SU-DHL-6 (cell line): ENCODE results near the gene FRMPD3.

Source experiments
- H2AFZ ChIP-seq: fragments of 200-600 bp; sonication (generic); 2 replicates; pipeline ENCODE4 v1.6.1; 2014; ENCODE audit warnings: low read depth, mild to moderate bottlenecking, moderate library complexity, mixed read lengths, antibody characterized with exemption, low read length; ENCODE audit not compliant: severe bottlenecking
- H3F3A ChIP-seq: fragments of 200-600 bp; shearing (Covaris generic); 2 replicates; pipeline ENCODE4 v1.6.0; 2016; ENCODE audit warnings: antibody characterized with exemption, mild to moderate bottlenecking; ENCODE audit not compliant: insufficient read depth
- H3K27ac ChIP-seq: fragments of 200-600 bp; sonication (generic); 2 replicates; pipeline ENCODE4 v1.5.1; 2016; ENCODE audit warnings: low read depth, mild to moderate bottlenecking, low read length, moderate library complexity, mixed read lengths
- H3K27me3 ChIP-seq: fragments of 200-600 bp; sonication (generic), shearing (Covaris generic); 2 replicates; pipeline ENCODE4 v1.6.0; 2014; ENCODE audit warnings: mild to moderate bottlenecking, low read length
- H3K36me3 ChIP-seq: fragments of 200-600 bp; sonication (generic); 2 replicates; pipeline ENCODE4 v1.6.1; 2014; ENCODE audit warnings: mild to moderate bottlenecking, low read length, mixed read lengths
- H3K4me2 ChIP-seq: fragments of 300-600, 200-600 bp; shearing (Covaris generic), sonication (generic); 2 replicates; pipeline ENCODE4 v1.6.0; 2014; ENCODE audit warnings: low read length, low read depth, mild to moderate bottlenecking; ENCODE audit not compliant: poor library complexity, severe bottlenecking
- H3K4me3 ChIP-seq: fragments of 200-600 bp; sonication (generic); 2 replicates; pipeline ENCODE4 v1.5.1; 2014; ENCODE audit warnings: antibody characterized with exemption, low read length, mild to moderate bottlenecking, mixed read lengths; ENCODE audit not compliant: insufficient read depth, poor library complexity, severe bottlenecking
- H3K79me2 ChIP-seq: fragments of 200-600 bp; sonication (generic); 2 replicates; pipeline ENCODE4 v1.6.1; 2014; ENCODE audit warnings: mild to moderate bottlenecking, low read length, moderate library complexity; ENCODE audit not compliant: insufficient read depth
- H3K9ac ChIP-seq: fragments of 200-600 bp; sonication (generic); 2 replicates; pipeline ENCODE4 v1.7.0; 2014; ENCODE audit warnings: mild to moderate bottlenecking, low read length
- H3K9me2 ChIP-seq: fragments of 200-600 bp; sonication (generic); replicated peaks from 2 replicates; pipeline ENCODE4 v1.6.1; 2014; ENCODE audit warnings: low read length; ENCODE audit not compliant: insufficient read depth
- H3K9me3 ChIP-seq: fragments of 200-600 bp; sonication (generic); 2 replicates; pipeline ENCODE4 v1.6.1; 2014; ENCODE audit warnings: low read length, mixed read lengths; ENCODE audit not compliant: insufficient read depth
- H4K20me1 ChIP-seq: fragments of 200-600 bp; sonication (generic); 2 replicates; pipeline ENCODE4 v1.6.1; 2014; ENCODE audit warnings: low read depth, mild to moderate bottlenecking, antibody characterized with exemption, low read length, moderate library complexity, mixed read lengths
- EZH2phosphoT487 ChIP-seq: fragments of 200-600 bp; sonication (generic), shearing (Covaris generic); conservative IDR thresholded peaks from 2 replicates; pipeline ENCODE4 v1.6.1; 2018; ENCODE audit warnings: mild to moderate bottlenecking, antibody characterized with exemption, low read length, moderate library complexity, mixed read lengths
- TF ChIP-seq, protein P1 (sequence below): fragments of 200-600 bp; sonication (generic); IDR thresholded peaks from one replicate; pipeline ENCODE4 v1.5.1; 2017; ENCODE audit warnings: antibody characterized with exemption, mild to moderate bottlenecking, low read length, moderate library complexity; ENCODE audit not compliant: insufficient read depth, poor library complexity, severe bottlenecking

The FRMPD3 gene

DNA sequence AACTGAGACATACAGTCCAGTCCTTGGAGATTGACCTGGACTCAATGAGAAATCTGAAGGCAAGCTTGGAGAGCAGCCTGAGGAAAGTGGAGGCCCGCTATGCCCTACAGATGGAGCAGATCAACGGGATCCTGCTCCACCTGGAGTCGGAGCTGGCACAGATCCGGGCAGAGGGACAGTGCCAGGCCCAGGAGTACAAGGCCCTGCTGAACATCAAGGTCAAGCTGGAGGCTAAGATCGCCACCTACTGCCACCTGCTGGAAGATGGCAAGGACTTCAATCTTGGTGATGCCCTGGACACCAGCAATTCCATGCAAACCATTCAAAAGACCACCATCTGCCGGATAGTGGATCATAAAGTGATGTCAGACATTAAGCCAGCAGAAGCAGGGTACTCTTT is 20.4 kb upstream of the FRMPD3 start:
- no peaks in the 10 kb centered on the region for H3K79me2 ChIP-seq
- no peak overlapping the region for H2AFZ ChIP-seq
- no peaks in the 10 kb centered on the region for H3K9me2 ChIP-seq
- H3K4me3 ChIP-seq = no peak overlapping the region
- no peak overlapping the region for H3K4me2 ChIP-seq
- H3K9me3 ChIP-seq = no peaks in the 10 kb centered on the region
- no peaks in the 10 kb centered on the region for H4K20me1 ChIP-seq
- no peaks in the 10 kb centered on the region for H3K27me3 ChIP-seq
- H3K27ac ChIP-seq = no peak overlapping the region
- no peaks in the 10 kb centered on the region for H3F3A ChIP-seq
- H3K36me3 ChIP-seq = no peaks in the 10 kb centered on the region
- no peak overlapping the region for H3K9ac ChIP-seq
- TF ChIP-seq, protein P1, sequence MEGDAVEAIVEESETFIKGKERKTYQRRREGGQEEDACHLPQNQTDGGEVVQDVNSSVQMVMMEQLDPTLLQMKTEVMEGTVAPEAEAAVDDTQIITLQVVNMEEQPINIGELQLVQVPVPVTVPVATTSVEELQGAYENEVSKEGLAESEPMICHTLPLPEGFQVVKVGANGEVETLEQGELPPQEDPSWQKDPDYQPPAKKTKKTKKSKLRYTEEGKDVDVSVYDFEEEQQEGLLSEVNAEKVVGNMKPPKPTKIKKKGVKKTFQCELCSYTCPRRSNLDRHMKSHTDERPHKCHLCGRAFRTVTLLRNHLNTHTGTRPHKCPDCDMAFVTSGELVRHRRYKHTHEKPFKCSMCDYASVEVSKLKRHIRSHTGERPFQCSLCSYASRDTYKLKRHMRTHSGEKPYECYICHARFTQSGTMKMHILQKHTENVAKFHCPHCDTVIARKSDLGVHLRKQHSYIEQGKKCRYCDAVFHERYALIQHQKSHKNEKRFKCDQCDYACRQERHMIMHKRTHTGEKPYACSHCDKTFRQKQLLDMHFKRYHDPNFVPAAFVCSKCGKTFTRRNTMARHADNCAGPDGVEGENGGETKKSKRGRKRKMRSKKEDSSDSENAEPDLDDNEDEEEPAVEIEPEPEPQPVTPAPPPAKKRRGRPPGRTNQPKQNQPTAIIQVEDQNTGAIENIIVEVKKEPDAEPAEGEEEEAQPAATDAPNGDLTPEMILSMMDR = no peak
- TF ChIP-seq EZH2phosphoT487 = no peak

DNA sequence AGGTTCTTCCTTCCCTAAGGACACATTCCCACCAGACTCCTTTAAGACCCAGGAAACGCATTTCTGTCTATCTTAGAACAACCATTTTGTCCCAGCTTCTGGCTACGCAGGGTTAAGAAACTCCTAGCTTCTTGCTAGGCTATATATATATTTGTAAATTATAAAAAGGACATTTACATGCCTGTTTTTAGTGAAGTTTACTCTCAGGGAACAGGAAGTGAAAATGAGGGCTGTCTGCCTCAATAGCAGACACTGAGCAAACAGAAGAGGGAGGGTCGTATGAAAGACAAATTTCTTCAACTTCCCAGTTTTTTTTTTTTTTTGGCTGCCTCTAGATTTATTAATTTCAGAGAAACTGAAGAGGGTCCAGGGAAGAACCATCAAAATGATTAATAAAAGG is 9.3 kb upstream of the FRMPD3 start:
- H3K4me2 ChIP-seq = no peak overlapping the region
- H3K79me2 ChIP-seq = no peaks in the 10 kb centered on the region
- H4K20me1 ChIP-seq = no peaks in the 10 kb centered on the region
- H3K9ac ChIP-seq = no peak overlapping the region
- TF ChIP-seq EZH2phosphoT487 = no peak
- TF ChIP-seq, protein P1 = no peak
- H3K4me3 ChIP-seq = no peak overlapping the region
- no peak overlapping the region for H3K27ac ChIP-seq
- no peak overlapping the region for H2AFZ ChIP-seq
- no peaks in the 10 kb centered on the region for H3K9me3 ChIP-seq
- H3F3A ChIP-seq = no peaks in the 10 kb centered on the region
- no peaks in the 10 kb centered on the region for H3K9me2 ChIP-seq
- no peaks in the 10 kb centered on the region for H3K27me3 ChIP-seq
- no peaks in the 10 kb centered on the region for H3K36me3 ChIP-seq

DNA sequence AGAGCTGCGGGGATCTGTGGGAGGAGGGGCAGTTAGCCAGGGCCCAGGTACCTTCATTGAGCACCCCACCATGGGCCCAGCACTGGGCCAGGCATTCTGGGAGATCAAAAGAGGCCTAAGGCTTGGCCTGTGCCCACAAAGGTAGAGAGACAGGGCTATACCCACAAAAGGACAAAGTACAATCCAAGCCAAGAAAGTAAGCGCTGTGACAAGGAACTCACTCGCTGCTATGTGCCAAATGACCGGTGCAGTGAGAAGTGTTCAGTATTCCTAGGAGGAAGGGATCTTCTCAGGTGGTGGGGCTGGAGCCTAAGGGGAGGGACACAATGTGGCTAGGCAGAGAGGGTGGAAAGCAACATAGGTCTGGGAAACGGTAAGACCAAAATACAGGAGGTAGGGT is 8.8 kb upstream of the FRMPD3 start:
- Histone ChIP-seq H3K79me2 (no peaks in the 10 kb centered on the region), H3K27ac (no peak overlapping the region), H3K4me2 (no peak overlapping the region), H3K36me3 (no peaks in the 10 kb centered on the region), H3K4me3 (no peak overlapping the region), H3K27me3 (no peaks in the 10 kb centered on the region), H2AFZ (no peak overlapping the region), H3K9me3 (no peaks in the 10 kb centered on the region), H3K9ac (no peak overlapping the region), H4K20me1 (no peaks in the 10 kb centered on the region), H3K9me2 (no peaks in the 10 kb centered on the region), H3F3A (no peaks in the 10 kb centered on the region)
- TF ChIP-seq EZH2phosphoT487 = no peak
- TF ChIP-seq, protein P1 = no peak
